Mesothelial cell of epicardium (in vitro differentiated cells): ENCODE results near the gene WWC2. TPM values are rescaled to one million over a fixed set of nuclear protein-coding genes. Genes with fewer than 3 reads are reported as not detected.

Experiments used
- DNase-seq, 2 experiments: peaks; one replicate each; pipeline ENCODE4 v3.0.0; 2021; ENCODE audit warnings: low spot score in 2 of 2; ENCODE audit not compliant: unreplicated experiment in 2 of 2
- H3K27ac Mint-ChIP-seq: 2 replicates; pipeline ENCODE4 v1.8.0; 2021; ENCODE audit warnings: mixed read lengths
- H3K27me3 Mint-ChIP-seq: 2 replicates; pipeline ENCODE4 v1.8.0; 2021; ENCODE audit warnings: low read depth, mixed read lengths
- H3K36me3 Mint-ChIP-seq: 2 replicates; pipeline ENCODE4 v1.8.0; 2021; ENCODE audit warnings: mixed read lengths
- H3K4me1 Mint-ChIP-seq: 2 replicates; pipeline ENCODE4 v1.8.0; 2021; ENCODE audit warnings: mixed read lengths
- H3K4me3 Mint-ChIP-seq: 2 replicates; pipeline ENCODE4 v1.8.0; 2021; ENCODE audit warnings: mild to moderate bottlenecking, moderate library complexity, mixed read lengths
- H3K9me3 Mint-ChIP-seq: 2 replicates; pipeline ENCODE4 v1.8.0; 2021; ENCODE audit warnings: mixed read lengths
- total RNA-seq: library from RNA; stranded (reverse); gene quantifications from 3 replicates; pipeline ENCODE4 v1.2.1, GENCODE V29; 2021
- TF ChIP-seq, protein P1 (sequence below): fragments of 200-600 bp; sonication (generic); IDR thresholded peaks from one replicate; pipeline ENCODE4 v1.5.0; 2021; ENCODE audit warnings: antibody characterized with exemption; ENCODE audit not compliant: unreplicated experiment

WWC2 gene
- total RNA-seq, 1 donor from 2014 or later: 64.1 TPM

- Mint-ChIP-seq H3K36me3 (no peaks in the 10 kb centered on the region), H3K4me3 (no peak overlapping the region), H3K27ac (no peak overlapping the region), H3K27me3 (no peaks in the 10 kb centered on the region), H3K4me1 (peaks cover 12% of the 10 kb centered on the region), H3K9me3 (peaks cover 15% of the 10 kb centered on the region)
- no peak for DNase-seq
- TF ChIP-seq, protein P1, sequence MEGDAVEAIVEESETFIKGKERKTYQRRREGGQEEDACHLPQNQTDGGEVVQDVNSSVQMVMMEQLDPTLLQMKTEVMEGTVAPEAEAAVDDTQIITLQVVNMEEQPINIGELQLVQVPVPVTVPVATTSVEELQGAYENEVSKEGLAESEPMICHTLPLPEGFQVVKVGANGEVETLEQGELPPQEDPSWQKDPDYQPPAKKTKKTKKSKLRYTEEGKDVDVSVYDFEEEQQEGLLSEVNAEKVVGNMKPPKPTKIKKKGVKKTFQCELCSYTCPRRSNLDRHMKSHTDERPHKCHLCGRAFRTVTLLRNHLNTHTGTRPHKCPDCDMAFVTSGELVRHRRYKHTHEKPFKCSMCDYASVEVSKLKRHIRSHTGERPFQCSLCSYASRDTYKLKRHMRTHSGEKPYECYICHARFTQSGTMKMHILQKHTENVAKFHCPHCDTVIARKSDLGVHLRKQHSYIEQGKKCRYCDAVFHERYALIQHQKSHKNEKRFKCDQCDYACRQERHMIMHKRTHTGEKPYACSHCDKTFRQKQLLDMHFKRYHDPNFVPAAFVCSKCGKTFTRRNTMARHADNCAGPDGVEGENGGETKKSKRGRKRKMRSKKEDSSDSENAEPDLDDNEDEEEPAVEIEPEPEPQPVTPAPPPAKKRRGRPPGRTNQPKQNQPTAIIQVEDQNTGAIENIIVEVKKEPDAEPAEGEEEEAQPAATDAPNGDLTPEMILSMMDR: no peak
These were observed 270.0 kb downstream of the WWC2 start for GRCh38 chr4:183369073-183369472.

Other genes starting within 250 kb of the WWC2 start
- 93.7 to 101 TPM (median 101 TPM) in 3 replicates for gene DCTD, start 181.9 kb upstream of the WWC2 start, total RNA-seq
- not detected in 3 replicates for gene CLDN22, start 221.0 kb downstream of the WWC2 start, total RNA-seq
- gene CLDN24, start 223.2 kb downstream of the WWC2 start, total RNA-seq: not detected in 3 replicates